SJSA1 (cell line): Measurements from ENCODE around the gene SLC25A12. TPM values are rescaled to one million over a fixed set of nuclear protein-coding genes. Genes with fewer than 3 reads are reported as not detected.
"Not testable (repeated sequence)": the region's sequence is repeated elsewhere in the genome, so short reads cannot be mapped to it uniquely, and the experiment has no call there.

ENCODE experiments used
- DNase-seq, 2 experiments: peaks; one replicate each; pipeline ENCODE4 v3.0.0-alpha.2; 2015 to 2020; ENCODE audit warnings: low spot score in 2 of 2, low read depth in 1 of 2
- H3K27ac ChIP-seq: fragments of 250-450 bp; sonication (Bioruptor Pico); 2 replicates; pipeline ENCODE4 v1.5.1; 2020; ENCODE audit warnings: mild to moderate bottlenecking, moderate library complexity
- H3K27me3 ChIP-seq: fragments of 250-450 bp; sonication (Bioruptor Pico); replicated peaks from 2 replicates; pipeline ENCODE4 v1.5.1; 2020; ENCODE audit warnings: mild to moderate bottlenecking, moderate library complexity
- H3K36me3 ChIP-seq: fragments of 250-450 bp; sonication (Bioruptor Pico); 2 replicates; pipeline ENCODE4 v1.5.1; 2020; ENCODE audit warnings: mild to moderate bottlenecking
- H3K4me1 ChIP-seq: fragments of 250-450 bp; sonication (Bioruptor Pico); replicated peaks from 2 replicates; pipeline ENCODE4 v1.6.1; 2021; ENCODE audit warnings: mild to moderate bottlenecking
- H3K4me3 ChIP-seq: fragments of 250-450 bp; sonication (Bioruptor Pico); 2 replicates; pipeline ENCODE4 v1.5.1; 2020; ENCODE audit warnings: mild to moderate bottlenecking
- H3K9me3 ChIP-seq: fragments of 250-450 bp; sonication (Bioruptor Pico); replicated peaks from 2 replicates; pipeline ENCODE4 v1.5.1; 2020; ENCODE audit warnings: mild to moderate bottlenecking
- total RNA-seq: library from RNA; depleted of rRNA; stranded (reverse); fragments of >200 nt; shearing (Covaris generic); gene quantifications from 2 replicates; pipeline ENCODE4 v1.2.3, GENCODE V29; 2014

The SLC25A12 gene
- total RNA-seq, 1 experiment from 2014 or later: 14.3 TPM

- Histone ChIP-seq H3K4me1 (no peaks in the 10 kb centered on the region), H3K36me3 (peaks cover 26% of the 10 kb centered on the region; the same call in 1 of the 2 replicates), H3K27ac (no peak overlapping the region), H3K9me3 (no peaks in the 10 kb centered on the region), H3K4me3 (no peak overlapping the region), H3K27me3 (no peaks in the 10 kb centered on the region)
- no peak for DNase-seq
Measured at GRCh38 chr2:171787333-171788072, 106.5 kb downstream of the SLC25A12 start.

- H3K4me1 ChIP-seq: no peaks in the 10 kb centered on the region
- H3K4me3 ChIP-seq: no peak overlapping the region
- H3K27ac ChIP-seq: no peak overlapping the region
- no peak for DNase-seq
- no peaks in the 10 kb centered on the region for H3K9me3 ChIP-seq
- H3K36me3 ChIP-seq: peaks cover 26% of the 10 kb centered on the region; the same call in 1 of the 2 replicates
- H3K27me3 ChIP-seq: no peaks in the 10 kb centered on the region
Measured at GRCh38 chr2:171785450-171785849, 108.6 kb downstream of the SLC25A12 start.

GRCh38 chr2:171778515-171778914 lies 115.5 kb downstream of the SLC25A12 start:
- Histone ChIP-seq H3K4me3 (no peak overlapping the region), H3K27ac (no peak overlapping the region), H3K9me3 (0 out of 2 replicates have a peak, but pooled peaks cover 3% of the 10 kb centered on the region), H3K27me3 (no peaks in the 10 kb centered on the region), H3K36me3 (0 out of 2 replicates have a peak, but pooled peaks cover 2% of the 10 kb centered on the region), H3K4me1 (no peaks in the 10 kb centered on the region)
- DNase-seq: no peak

GRCh38 chr2:171774581-171774980 lies 119.5 kb downstream of the SLC25A12 start:
- not testable (repeated sequence) for H3K4me3 ChIP-seq, DNase-seq, H3K4me1 ChIP-seq, H3K27me3 ChIP-seq, H3K36me3 ChIP-seq, H3K27ac ChIP-seq, H3K9me3 ChIP-seq

- Histone ChIP-seq H3K36me3 (no peaks in the 10 kb centered on the region), H3K27me3 (no peaks in the 10 kb centered on the region), H3K4me3 (no peak overlapping the region), H3K4me1 (no peaks in the 10 kb centered on the region), H3K9me3 (no peaks in the 10 kb centered on the region), H3K27ac (no peak overlapping the region)
- no peak for DNase-seq
Measured at GRCh38 chr2:171772373-171772772, 121.7 kb downstream of the SLC25A12 start.

- no peak for DNase-seq
- Histone ChIP-seq H3K27me3 (no peaks in the 10 kb centered on the region), H3K4me1 (no peaks in the 10 kb centered on the region), H3K36me3 (no peaks in the 10 kb centered on the region), H3K9me3 (no peaks in the 10 kb centered on the region), H3K27ac (no peak overlapping the region), H3K4me3 (no peak overlapping the region)
Measured at GRCh38 chr2:171771463-171771862, 122.6 kb downstream of the SLC25A12 start.

GRCh38 chr2:171763602-171764001 lies 130.4 kb downstream of the SLC25A12 start:
- no peak for DNase-seq
- Histone ChIP-seq H3K4me1 (0 out of 2 replicates have a peak, but pooled peaks cover 3% of the 10 kb centered on the region), H3K27me3 (no peaks in the 10 kb centered on the region), H3K27ac (no peak overlapping the region), H3K4me3 (no peak overlapping the region), H3K9me3 (no peaks in the 10 kb centered on the region), H3K36me3 (peaks cover 16% of the 10 kb centered on the region)

- H3K27ac ChIP-seq: no peak overlapping the region
- 0 out of 2 replicates have a peak, but pooled peaks cover 3% of the 10 kb centered on the region for H3K4me1 ChIP-seq
- H3K4me3 ChIP-seq: no peak overlapping the region
- no peak for DNase-seq
- H3K36me3 ChIP-seq: peaks cover 16% of the 10 kb centered on the region
- no peaks in the 10 kb centered on the region for H3K27me3 ChIP-seq
- no peaks in the 10 kb centered on the region for H3K9me3 ChIP-seq
Measured at GRCh38 chr2:171762879-171763573, 131.0 kb downstream of the SLC25A12 start.

- not testable (repeated sequence) for DNase-seq
Measured at GRCh38 chr2:171761176-171761575, 132.9 kb downstream of the SLC25A12 start.

GRCh38 chr2:171758762-171759161 lies 135.3 kb downstream of the SLC25A12 start:
- not testable (repeated sequence) for H3K9me3 ChIP-seq, H3K27ac ChIP-seq, DNase-seq, H3K4me1 ChIP-seq, H3K27me3 ChIP-seq, H3K4me3 ChIP-seq
- peaks cover 37% of the 10 kb centered on the region for H3K36me3 ChIP-seq

More at GRCh38 chr2:171761176-171761575, 132.9 kb downstream of the SLC25A12 start:
- H3K36me3 ChIP-seq: peaks cover 17% of the 10 kb centered on the region
- not testable (repeated sequence) for H3K9me3 ChIP-seq, H3K27me3 ChIP-seq, H3K27ac ChIP-seq, H3K4me1 ChIP-seq, H3K4me3 ChIP-seq

GRCh38 chr2:171754254-171754939 lies 139.6 kb downstream of the SLC25A12 start:
- DNase-seq: no peak
- Histone ChIP-seq H3K4me1 (no peaks in the 10 kb centered on the region), H3K9me3 (no peaks in the 10 kb centered on the region), H3K4me3 (no peak overlapping the region), H3K27ac (no peak overlapping the region), H3K27me3 (no peaks in the 10 kb centered on the region), H3K36me3 (peaks cover 62% of the 10 kb centered on the region)

- no peak for DNase-seq
- no peak overlapping the region for H3K4me3 ChIP-seq
- no peaks in the 10 kb centered on the region for H3K4me1 ChIP-seq
- no peak overlapping the region for H3K27ac ChIP-seq
- no peaks in the 10 kb centered on the region for H3K9me3 ChIP-seq
- no peaks in the 10 kb centered on the region for H3K27me3 ChIP-seq
- peaks cover 90% of the 10 kb centered on the region for H3K36me3 ChIP-seq
Measured at GRCh38 chr2:171747371-171747770, 146.7 kb downstream of the SLC25A12 start.

GRCh38 chr2:171745806-171746205 lies 148.2 kb downstream of the SLC25A12 start:
- Histone ChIP-seq H3K36me3 (peaks cover 90% of the 10 kb centered on the region), H3K27me3 (no peaks in the 10 kb centered on the region), H3K27ac (no peak overlapping the region), H3K4me3 (no peak overlapping the region), H3K4me1 (no peaks in the 10 kb centered on the region), H3K9me3 (no peaks in the 10 kb centered on the region)
- no peak for DNase-seq

- Histone ChIP-seq H3K4me3 (no peak overlapping the region), H3K27ac (no peak overlapping the region)
Measured at GRCh38 chr2:171745141-171745540, 148.9 kb downstream of the SLC25A12 start.

More at GRCh38 chr2:171745141-171745540, 148.9 kb downstream of the SLC25A12 start:
- no peak for DNase-seq
- H3K36me3 ChIP-seq: peaks cover 87% of the 10 kb centered on the region
- H3K9me3 ChIP-seq: no peaks in the 10 kb centered on the region
- H3K4me1 ChIP-seq: no peaks in the 10 kb centered on the region
- no peaks in the 10 kb centered on the region for H3K27me3 ChIP-seq
